RWPE2 (cell line): Measurements from ENCODE around the gene RPA3.
"Not testable (repeated sequence)": the region's sequence is repeated elsewhere in the genome, so short reads cannot be mapped to it uniquely, and the experiment has no call there.

Experiments
- ATAC-seq: fragments of 200-7000 bp; cut with Tn5 transposase; 3 replicates; pipeline ENCODE4 v1.9.1; 2021; ENCODE audit warnings: low read depth
- DNase-seq: peaks from one replicate; pipeline ENCODE4 v3.0.0-alpha.2; 2020; ENCODE audit warnings: low spot score
- H3K27ac ChIP-seq: fragments of 450-650 bp; 2 replicates; pipeline ENCODE4 v1.5.1; 2017; ENCODE audit warnings: mild to moderate bottlenecking; ENCODE audit not compliant: poor library complexity, severe bottlenecking
- H3K27me3 ChIP-seq: fragments of 250-450 bp; sonication (Bioruptor Pico); 2 replicates; pipeline ENCODE4 v1.5.1; 2021; ENCODE audit warnings: mild to moderate bottlenecking, moderate library complexity; ENCODE audit not compliant: insufficient read depth, poor library complexity, severe bottlenecking
- H3K36me3 ChIP-seq: fragments of 250-450 bp; sonication (Bioruptor Pico); 2 replicates; pipeline ENCODE4 v1.5.1; 2020; ENCODE audit warnings: low read depth, mild to moderate bottlenecking, moderate library complexity
- H3K4me1 ChIP-seq: fragments of 250-450 bp; sonication (Bioruptor Pico); 2 replicates; pipeline ENCODE4 v1.5.1; 2021; ENCODE audit warnings: mild to moderate bottlenecking, moderate library complexity; ENCODE audit not compliant: insufficient read depth, poor library complexity, severe bottlenecking
- H3K4me3 ChIP-seq: fragments of 250-450 bp; sonication (Bioruptor Pico); 2 replicates; pipeline ENCODE4 v1.5.1; 2021; ENCODE audit warnings: mild to moderate bottlenecking, moderate library complexity; ENCODE audit not compliant: severe bottlenecking
- H3K9me3 ChIP-seq: fragments of 250-450 bp; sonication (Bioruptor Pico); 2 replicates; pipeline ENCODE4 v1.5.1; 2021; ENCODE audit warnings: mild to moderate bottlenecking, moderate library complexity; ENCODE audit not compliant: severe bottlenecking
- TF ChIP-seq, protein P1 (sequence below): fragments of 450-650 bp; IDR thresholded peaks from one replicate; pipeline ENCODE4 v1.5.1; 2017; ENCODE audit warnings: mild to moderate bottlenecking, moderate library complexity; ENCODE audit not compliant: poor library complexity, severe bottlenecking

The RPA3 gene

GRCh38 chr7:7682861-7683260 is 35.5 kb downstream of the RPA3 start:
- DNase-seq (no peak), ATAC-seq (0 out of 3 replicates have a peak, but pooled peaks have one; percentile 28)
- Histone ChIP-seq H3K4me1 (peaks cover 23% of the 10 kb centered on the region), H3K36me3 (no peaks in the 10 kb centered on the region; the same call in 1 of the 2 replicates), H3K4me3 (peak overlapping the region; percentile 15), H3K9me3 (no peaks in the 10 kb centered on the region), H3K27me3 (no peaks in the 10 kb centered on the region), H3K27ac (no peak overlapping the region)
- TF ChIP-seq, protein P1, sequence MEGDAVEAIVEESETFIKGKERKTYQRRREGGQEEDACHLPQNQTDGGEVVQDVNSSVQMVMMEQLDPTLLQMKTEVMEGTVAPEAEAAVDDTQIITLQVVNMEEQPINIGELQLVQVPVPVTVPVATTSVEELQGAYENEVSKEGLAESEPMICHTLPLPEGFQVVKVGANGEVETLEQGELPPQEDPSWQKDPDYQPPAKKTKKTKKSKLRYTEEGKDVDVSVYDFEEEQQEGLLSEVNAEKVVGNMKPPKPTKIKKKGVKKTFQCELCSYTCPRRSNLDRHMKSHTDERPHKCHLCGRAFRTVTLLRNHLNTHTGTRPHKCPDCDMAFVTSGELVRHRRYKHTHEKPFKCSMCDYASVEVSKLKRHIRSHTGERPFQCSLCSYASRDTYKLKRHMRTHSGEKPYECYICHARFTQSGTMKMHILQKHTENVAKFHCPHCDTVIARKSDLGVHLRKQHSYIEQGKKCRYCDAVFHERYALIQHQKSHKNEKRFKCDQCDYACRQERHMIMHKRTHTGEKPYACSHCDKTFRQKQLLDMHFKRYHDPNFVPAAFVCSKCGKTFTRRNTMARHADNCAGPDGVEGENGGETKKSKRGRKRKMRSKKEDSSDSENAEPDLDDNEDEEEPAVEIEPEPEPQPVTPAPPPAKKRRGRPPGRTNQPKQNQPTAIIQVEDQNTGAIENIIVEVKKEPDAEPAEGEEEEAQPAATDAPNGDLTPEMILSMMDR: no peak

GRCh38 chr7:7681936-7682329 is 36.5 kb downstream of the RPA3 start:
- 0 out of 3 replicates have a peak, but pooled peaks have one; percentile 51 for ATAC-seq
- no peak overlapping the region for H3K4me3 ChIP-seq
- DNase-seq: no peak
- H3K27ac ChIP-seq: no peak overlapping the region
- no peaks in the 10 kb centered on the region for H3K9me3 ChIP-seq
- TF ChIP-seq, protein P1: no peak
- no peaks in the 10 kb centered on the region for H3K27me3 ChIP-seq
- peaks cover 23% of the 10 kb centered on the region for H3K4me1 ChIP-seq
- H3K36me3 ChIP-seq: peaks cover 3% of the 10 kb centered on the region; the same call in 1 of the 2 replicates

- no peaks in the 10 kb centered on the region for H3K9me3 ChIP-seq
- H3K4me1 ChIP-seq: peaks cover 23% of the 10 kb centered on the region
- DNase-seq (no peak), ATAC-seq (peak; percentile 85)
- TF ChIP-seq, protein P1: peak; percentile 88
- no peak overlapping the region for H3K4me3 ChIP-seq
- H3K27ac ChIP-seq: no peak overlapping the region
- no peaks in the 10 kb centered on the region for H3K27me3 ChIP-seq
- peaks cover 8% of the 10 kb centered on the region; the same call in 1 of the 2 replicates for H3K36me3 ChIP-seq
Observed at GRCh38 chr7:7681191-7681935, 37.0 kb downstream of the RPA3 start.

DNA sequence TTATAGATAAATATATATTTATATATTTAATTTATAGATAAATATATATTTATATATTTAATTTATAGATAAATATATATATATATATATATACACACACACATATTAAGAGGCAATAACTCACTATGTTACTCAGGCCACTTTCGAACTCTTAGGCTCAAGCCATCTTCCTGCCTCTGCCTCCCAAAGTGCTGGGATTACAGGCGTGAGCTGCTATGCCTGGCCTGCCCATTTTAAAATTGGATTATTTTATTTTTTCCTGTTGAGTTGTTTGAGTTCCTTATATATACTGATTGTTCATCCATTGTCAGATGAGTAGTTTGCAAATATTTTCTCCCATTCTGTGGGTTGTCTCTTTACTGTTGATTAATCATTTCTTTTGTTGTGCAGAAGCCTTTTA is 38.8 kb downstream of the RPA3 start:
- not testable (repeated sequence) for H3K4me3 ChIP-seq, DNase-seq, H3K9me3 ChIP-seq, ATAC-seq, H3K36me3 ChIP-seq, H3K27me3 ChIP-seq, H3K27ac ChIP-seq
- H3K4me1 ChIP-seq: peaks cover 23% of the 10 kb centered on the region

DNA sequence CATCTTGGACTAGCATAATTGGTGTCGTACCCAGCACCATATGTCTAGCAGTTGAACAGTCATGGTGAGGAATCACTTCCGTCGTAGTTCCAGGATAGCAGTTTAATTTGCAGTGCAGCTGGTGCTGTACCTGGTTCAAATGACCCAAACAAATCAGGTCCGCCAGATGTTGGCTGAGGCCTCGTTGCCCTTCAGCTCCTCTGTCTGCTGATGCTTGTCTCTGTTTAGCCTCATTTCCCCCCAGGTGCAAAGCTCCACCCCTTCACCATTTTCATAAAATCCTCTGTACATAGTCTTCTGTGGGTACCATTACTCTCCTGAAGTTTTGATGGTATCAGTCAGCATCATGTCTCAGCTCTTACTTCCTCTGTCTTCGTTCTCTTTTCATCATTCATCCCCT is 42.7 kb downstream of the RPA3 start:
- Histone ChIP-seq H3K4me3 (no peak overlapping the region), H3K27ac (no peak overlapping the region), H3K36me3 (peaks cover 8% of the 10 kb centered on the region; the same call in 1 of the 2 replicates), H3K4me1 (peaks cover 1% of the 10 kb centered on the region), H3K27me3 (no peaks in the 10 kb centered on the region), H3K9me3 (no peaks in the 10 kb centered on the region)
- no peak for DNase-seq
- TF ChIP-seq, protein P1: no peak
- ATAC-seq: no peak
